IMR-90 (cell line): ENCODE results near the gene CMBL. TPM values are rescaled to one million over a fixed set of nuclear protein-coding genes. Genes with fewer than 3 reads are reported as not detected.

Experiments
- ATAC-seq: fragments of 200-7000 bp; cut with Tn5 transposase; 2 replicates; pipeline ENCODE4 v1.9.1; 2020; ENCODE audit warnings: low read depth, mild to moderate bottlenecking, moderate library complexity
- BruUV-seq: library from RNA; stranded (reverse); fragments of 400-500 nt; replicated peaks from 2 replicates; lab custom pipeline; 2021; lab: Mats Ljungman, UMichigan
- CTCF ChIA-PET: fragments of 300-600 bp; formaldehyde crosslinking; extraction: SDS; loops from one replicate; lab custom pipeline; 2021; ENCODE audit warnings: antibody characterized with exemption; lab: Yijun Ruan, JAX
- POLR2A ChIA-PET: fragments of 300-600 bp; sonication (Branson Sonifier 250); formaldehyde crosslinking; loops from one replicate; lab custom pipeline; 2022; ENCODE audit warnings: antibody characterized with exemption; ENCODE audit not compliant: unreplicated experiment; lab: Charles Lee
- DNase-seq: peaks from one replicate; pipeline ENCODE4 v3.0.0; 2013
- H2AFZ ChIP-seq: replicated peaks from 2 replicates; pipeline ENCODE3; 2013; ENCODE audit warnings: low read length, mild to moderate bottlenecking; ENCODE audit not compliant: poor library complexity
- H2AK5ac ChIP-seq: 2 replicates; pipeline ENCODE4 v1.6.1; 2013; ENCODE audit warnings: low read depth, low read length, inconsistent platforms
- H2AK9ac ChIP-seq: replicated peaks from 2 replicates; pipeline ENCODE3; 2013; ENCODE audit warnings: mild to moderate bottlenecking, low read depth, low read length, moderate library complexity; ENCODE audit not compliant: poor library complexity
- H2BK120ac ChIP-seq: 2 replicates; pipeline ENCODE4 v1.6.1; 2013; ENCODE audit warnings: low read depth, low read length, inconsistent platforms
- H2BK15ac ChIP-seq: 3 replicates; pipeline ENCODE4 v1.6.1; 2013; ENCODE audit warnings: low read depth, low read length, inconsistent platforms
- H2BK20ac ChIP-seq: 2 replicates; pipeline ENCODE4 v1.6.1; 2013; ENCODE audit warnings: low read depth, mild to moderate bottlenecking, inconsistent platforms, low read length, moderate library complexity
- H2BK5ac ChIP-seq: 2 replicates; pipeline ENCODE4 v1.6.1; 2013; ENCODE audit warnings: mild to moderate bottlenecking, low read depth, low read length, inconsistent platforms; ENCODE audit not compliant: poor library complexity, severe bottlenecking
- H3K14ac ChIP-seq: replicated peaks from 2 replicates; pipeline ENCODE4 v1.6.1; 2013; ENCODE audit warnings: low read depth, low read length, inconsistent platforms
- H3K18ac ChIP-seq: 2 replicates; pipeline ENCODE4 v1.6.1; 2013; ENCODE audit warnings: low read depth, low read length, control low read depth
- H3K23ac ChIP-seq: 2 replicates; pipeline ENCODE4 v1.6.1; 2013; ENCODE audit warnings: low read depth, low read length, inconsistent platforms
- H3K27ac ChIP-seq: 2 replicates; pipeline ENCODE4 v1.5.1; 2013; ENCODE audit warnings: mild to moderate bottlenecking, control low read depth, low read length; ENCODE audit not compliant: insufficient read depth
- H3K27me3 ChIP-seq: 2 replicates; pipeline ENCODE4 v1.6.1; 2013; ENCODE audit warnings: low read length; ENCODE audit not compliant: control insufficient read depth, insufficient read depth
- H3K36me3 ChIP-seq: 2 replicates; pipeline ENCODE4 v1.6.1; 2013; ENCODE audit warnings: low read length, mixed read lengths; ENCODE audit not compliant: control insufficient read depth, insufficient read depth
- H3K4ac ChIP-seq: 2 replicates; pipeline ENCODE4 v1.6.1; 2013; ENCODE audit warnings: low read depth, low read length, inconsistent platforms
- H3K4me1 ChIP-seq: 2 replicates; pipeline ENCODE4 v1.6.1; 2013; ENCODE audit warnings: low read length, mixed read lengths; ENCODE audit not compliant: control insufficient read depth, insufficient read depth
- H3K4me2 ChIP-seq: 2 replicates; pipeline ENCODE4 v1.6.1; 2013; ENCODE audit warnings: low read depth, mild to moderate bottlenecking, control low read depth, low read length, moderate library complexity
- H3K4me3 ChIP-seq: 2 replicates; pipeline ENCODE4 v1.5.1; 2013; ENCODE audit warnings: low read depth, mild to moderate bottlenecking, control low read depth, low read length, moderate library complexity; ENCODE audit not compliant: insufficient read depth
- H3K56ac ChIP-seq: 2 replicates; pipeline ENCODE4 v1.6.1; 2013; ENCODE audit warnings: low read length, inconsistent platforms; ENCODE audit not compliant: insufficient read depth; ENCODE audit errors: extremely low read depth
- H3K79me1 ChIP-seq, 2 experiments: 2 replicates each; pipeline ENCODE4 v1.6.1; 2013; ENCODE audit warnings: low read length in 2 of 2, inconsistent platforms in 1 of 2, low read depth in 1 of 2
- H3K9ac ChIP-seq: 2 replicates; pipeline ENCODE4 v1.6.1; 2013; ENCODE audit warnings: low read depth, low read length, control low read depth
- H3K9me1 ChIP-seq: 2 replicates; pipeline ENCODE4 v1.6.1; 2013; ENCODE audit warnings: low read length, inconsistent platforms; ENCODE audit not compliant: insufficient read depth
- H3K9me3 ChIP-seq: 2 replicates; pipeline ENCODE4 v1.6.1; 2013; ENCODE audit warnings: low read length; ENCODE audit not compliant: control insufficient read depth, insufficient read depth
- H4K20me1 ChIP-seq: 2 replicates; pipeline ENCODE4 v1.6.1; 2013; ENCODE audit warnings: low read length, inconsistent platforms; ENCODE audit not compliant: insufficient read depth
- H4K5ac ChIP-seq: 2 replicates; pipeline ENCODE4 v1.6.1; 2013; ENCODE audit warnings: mild to moderate bottlenecking, low read depth, low read length, control low read depth
- H4K8ac ChIP-seq, 2 experiments: 2 replicates each; pipeline ENCODE4 v1.6.1; 2013; ENCODE audit warnings: low read depth in 2 of 2, low read length in 2 of 2, control low read depth in 1 of 2, inconsistent platforms in 1 of 2
- H4K91ac ChIP-seq: 2 replicates; pipeline ENCODE4 v1.6.1; 2013; ENCODE audit warnings: low read depth, low read length, inconsistent platforms; ENCODE audit not compliant: insufficient read depth
- BHLHE40 ChIP-seq: fragments of 150-350 bp; IDR thresholded peaks from 2 replicates; pipeline ENCODE4 v1.6.1; 2016; ENCODE audit warnings: mild to moderate bottlenecking, low read depth, low read length
- CEBPB ChIP-seq: IDR thresholded peaks from 2 replicates; pipeline ENCODE4 v1.6.1; 2012; ENCODE audit warnings: low read depth, low read length, improper control_type of control experiment
- CHD1 ChIP-seq: IDR thresholded peaks from 2 replicates; pipeline ENCODE4 v1.6.1; 2012; ENCODE audit warnings: low read depth, low read length, improper control_type of control experiment
- CTCF ChIP-seq: conservative IDR thresholded peaks from 2 replicates; pipeline ENCODE4 v1.5.1; 2012; ENCODE audit warnings: mild to moderate bottlenecking, low read depth, low read length, improper control_type of control experiment
- FOS ChIP-seq: fragments of 150-350 bp; IDR thresholded peaks from 2 replicates; pipeline ENCODE4 v1.6.1; 2016; ENCODE audit warnings: low read depth, low read length
- MAFK ChIP-seq: IDR thresholded peaks from 2 replicates; pipeline ENCODE4 v1.6.1; 2012; ENCODE audit warnings: low read depth, low read length, improper control_type of control experiment
- MAZ ChIP-seq: IDR thresholded peaks from 2 replicates; pipeline ENCODE4 v1.6.1; 2012; ENCODE audit warnings: low read depth, mild to moderate bottlenecking, low read length, improper control_type of control experiment, moderate library complexity, borderline replicate concordance
- MXI1 ChIP-seq: IDR thresholded peaks from 2 replicates; pipeline ENCODE4 v1.6.1; 2012; ENCODE audit warnings: low read depth, mild to moderate bottlenecking, low read length, moderate library complexity, borderline replicate concordance
- NFE2L2 ChIP-seq: fragments of 150-350 bp; IDR thresholded peaks from 2 replicates; pipeline ENCODE4 v1.6.1; 2016; ENCODE audit warnings: low read depth, mild to moderate bottlenecking, low read length
- POLR2A ChIP-seq: IDR thresholded peaks from 2 replicates; pipeline ENCODE4 v1.6.1; 2012; ENCODE audit warnings: mild to moderate bottlenecking, low read depth, low read length
- RAD21 ChIP-seq: IDR thresholded peaks from 2 replicates; pipeline ENCODE4 v1.6.1; 2012; ENCODE audit warnings: low read length, improper control_type of control experiment
- RCOR1 ChIP-seq: IDR thresholded peaks from 2 replicates; pipeline ENCODE4 v1.6.1; 2012; ENCODE audit warnings: mild to moderate bottlenecking, low read length, improper control_type of control experiment; ENCODE audit not compliant: insufficient replicate concordance
- RFX5 ChIP-seq: IDR thresholded peaks from 2 replicates; pipeline ENCODE4 v1.8.0; 2012; ENCODE audit warnings: low read depth, mild to moderate bottlenecking, low read length, moderate library complexity
- SMC3 ChIP-seq: fragments of 150-350 bp; IDR thresholded peaks from 2 replicates; pipeline ENCODE4 v1.6.1; 2016; ENCODE audit warnings: low read depth, mild to moderate bottlenecking, antibody characterized with exemption, low read length, moderate library complexity
- USF2 ChIP-seq: fragments of 150-350 bp; IDR thresholded peaks from 2 replicates; pipeline ENCODE4 v1.6.1; 2017; ENCODE audit warnings: mild to moderate bottlenecking, antibody characterized with exemption, low read length, low read depth
- WGBS, 2 experiments: methylation state at CpG; one replicate each; pipeline versions ENCODE4 v1.1.5 to v1.1.7; 2013; ENCODE audit warnings: missing lambda C conversion rate in 2 of 2; ENCODE audit not compliant: insufficient read length in 1 of 2; ENCODE audit errors: extremely low coverage in 2 of 2; 5-methylcytosine and 5-hydroxymethylcytosine counted together
- dilution Hi-C: fragments of 300-500 bp; cut with HindIII; formaldehyde crosslinking; loops from one replicate; pipeline ENCODE4 v1.14.3; 2018; ENCODE audit warnings: low sequenced_read_pairs; ENCODE audit not compliant: unreplicated experiment
- in situ Hi-C: fragments of 300-500 bp; cut with MboI; formaldehyde crosslinking; loops from 3 replicates; pipeline ENCODE4 v1.14.3; 2019; ENCODE audit warnings: low sequenced_read_pairs, inconsistent platforms, mixed read lengths
- intact Hi-C: fragments of 100-400 bp; cut with micrococcal nuclease; formaldehyde crosslinking; loops from 2 replicates; pipeline ENCODE4 v1.10.0; 2022
- polyA plus RNA-seq, 3 experiments: library from polyadenylated mRNA; depleted of rRNA; stranded (reverse); fragments of >200 nt; gene quantifications; 2 replicates each; pipeline ENCODE4 v1.2.3, GENCODE V29; 2012; ENCODE audit warnings: low replicate concordance in 1 of 3
- total RNA-seq: library from RNA; depleted of rRNA; stranded (reverse); fragments of >200 nt; gene quantifications from 2 replicates; pipeline ENCODE4 v1.2.3, GENCODE V29; 2012
- TF ChIP-seq, protein P1 (sequence below): fragments of 150-350 bp; IDR thresholded peaks from 2 replicates; pipeline ENCODE4 v1.6.1; 2016; ENCODE audit warnings: low read depth, mild to moderate bottlenecking, low read length, moderate library complexity, borderline replicate concordance

The CMBL gene
- total and polyA plus RNA-seq, 2 of the 4 experiments (the other 2 are of a cell fraction) = 5.0 to 26.3 TPM

GRCh38 chr5:10337986-10338385 is 30.3 kb upstream of the CMBL start:
- no peaks in the 10 kb centered on the region for H4K20me1 ChIP-seq
- 57% methylated on average over 3 of the region's 4 CpGs; no CpG with 5 or more reads in 1 of the 2 experiments for WGBS, 2 experiments
- H3K4me3 ChIP-seq = no peak overlapping the region
- no peak overlapping the region for H2AFZ ChIP-seq
- ATAC-seq = no peak
- no peak overlapping the region for H3K9ac ChIP-seq
- H2BK20ac ChIP-seq = no peak overlapping the region
- no TSS peak for BruUV-seq
- H3K23ac ChIP-seq = no peak overlapping the region
- dilution Hi-C loops = no loop called here
- peaks cover 7% of the 10 kb centered on the region; the same call in 1 of the 2 replicates for H3K27me3 ChIP-seq
- H4K8ac ChIP-seq = no peak overlapping the region
- H3K14ac ChIP-seq = no peak overlapping the region
- in situ Hi-C loops = no loop called here
- no peak overlapping the region for H3K27ac ChIP-seq
- H2AK5ac ChIP-seq = no peak overlapping the region
- no peak overlapping the region for H3K4ac ChIP-seq
- no peak overlapping the region for H3K18ac ChIP-seq
- H3K56ac ChIP-seq = no peak overlapping the region
- H3K36me3 ChIP-seq = no peaks in the 10 kb centered on the region
- H3K4me2 ChIP-seq = no peak overlapping the region
- TF ChIP-seq MAFK (no peak), RFX5 (no peak), USF2 (no peak), MXI1 (no peak), NFE2L2 (no peak), CEBPB (no peak), BHLHE40 (no peak), CTCF (no peak), MAZ (no peak), SMC3 (no peak), RCOR1 (no peak), RAD21 (no peak), CHD1 (no peak), POLR2A (no peak), FOS (no peak)
- TF ChIP-seq, protein P1, sequence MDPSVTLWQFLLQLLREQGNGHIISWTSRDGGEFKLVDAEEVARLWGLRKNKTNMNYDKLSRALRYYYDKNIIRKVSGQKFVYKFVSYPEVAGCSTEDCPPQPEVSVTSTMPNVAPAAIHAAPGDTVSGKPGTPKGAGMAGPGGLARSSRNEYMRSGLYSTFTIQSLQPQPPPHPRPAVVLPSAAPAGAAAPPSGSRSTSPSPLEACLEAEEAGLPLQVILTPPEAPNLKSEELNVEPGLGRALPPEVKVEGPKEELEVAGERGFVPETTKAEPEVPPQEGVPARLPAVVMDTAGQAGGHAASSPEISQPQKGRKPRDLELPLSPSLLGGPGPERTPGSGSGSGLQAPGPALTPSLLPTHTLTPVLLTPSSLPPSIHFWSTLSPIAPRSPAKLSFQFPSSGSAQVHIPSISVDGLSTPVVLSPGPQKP = no peak
- DNase-seq = no peak
- no peaks in the 10 kb centered on the region; the same call in 1 of the 2 replicates for H3K4me1 ChIP-seq
- no peaks in the 10 kb centered on the region for H3K9me3 ChIP-seq
- no peak overlapping the region for H2BK15ac ChIP-seq
- ChIA-PET POLR2A (no interaction called here), CTCF (no interaction called here)
- no peak overlapping the region for H2BK120ac ChIP-seq
- intact Hi-C loops = no loop called here
- no peak overlapping the region for H2AK9ac ChIP-seq
- no peak overlapping the region for H2BK5ac ChIP-seq
- no peak overlapping the region for H4K91ac ChIP-seq
- no peaks in the 10 kb centered on the region for H3K79me1 ChIP-seq
- no peak overlapping the region for H4K5ac ChIP-seq
- no peaks in the 10 kb centered on the region for H3K9me1 ChIP-seq
